ENCODE data around the gene PPFIA3.
"Not testable (repeated sequence)": the region's sequence is repeated elsewhere in the genome, so short reads cannot be mapped to it uniquely, and the experiment has no call there.

Gene PPFIA3

GRCh38 chr19:49103331-49104085, 15.8 kb upstream of the PPFIA3 start:
- no peak for DNase-seq

GRCh38 chr19:49104229-49104864, 15.0 kb upstream of the PPFIA3 start:
- DNase-seq, result no peak

- peak; percentile 40 for DNase-seq
Observed at GRCh38 chr19:49106648-49107135, 12.7 kb upstream of the PPFIA3 start.

- DNase-seq, result no peak
Observed at GRCh38 chr19:49107625-49108459, 11.5 kb upstream of the PPFIA3 start.

- no peak for DNase-seq
Observed at GRCh38 chr19:49109051-49109450, 10.3 kb upstream of the PPFIA3 start.

- DNase-seq, result no peak
Observed at GRCh38 chr19:49109569-49110233, 9.6 kb upstream of the PPFIA3 start.

GRCh38 chr19:49110567-49110966, 8.8 kb upstream of the PPFIA3 start:
- no peak for DNase-seq

GRCh38 chr19:49111218-49111998, 7.9 kb upstream of the PPFIA3 start:
- DNase-seq, result no peak

GRCh38 chr19:49113762-49114629, 5.3 kb upstream of the PPFIA3 start, which contains the start of gene LIN7B:
LIN7B (plus strand) TSS chr19:49114370; CDS start chr19:49114405, 35 bp downstream.
- peak; percentile 76 for DNase-seq

- DNase-seq, result peak; percentile 46
Observed at GRCh38 chr19:49114630-49115363, 4.5 kb upstream of the PPFIA3 start.

GRCh38 chr19:49116544-49116943, 2.8 kb upstream of the PPFIA3 start:
- DNase-seq, result peak; percentile 36

- DNase-seq, result no peak
Observed at GRCh38 chr19:49117677-49118564, 1.4 kb upstream of the PPFIA3 start.

- peak; percentile 93 for DNase-seq
Observed at GRCh38 chr19:49118565-49119410, 556 bp upstream of the PPFIA3 start, which contains the start of gene C19orf73. C19orf73 (minus strand) TSS chr19:49119143; CDS start chr19:49119022, 121 bp downstream.

- DNase-seq, result no peak
Observed at GRCh38 chr19:49120325-49120683, 960 bp downstream of the PPFIA3 start.

- no peak for DNase-seq
Observed at GRCh38 chr19:49120868-49121267, 1.5 kb downstream of the PPFIA3 start.

- peak; percentile 59 for DNase-seq
Observed at GRCh38 chr19:49121841-49122240, 2.5 kb downstream of the PPFIA3 start.

GRCh38 chr19:49123285-49123684, 3.9 kb downstream of the PPFIA3 start:
- DNase-seq, result not testable (repeated sequence)
